HepG2 (cell line): ENCODE data around the gene HSDL1. TPM values are rescaled to one million over a fixed set of nuclear protein-coding genes. Genes with fewer than 3 reads are reported as not detected.

ENCODE experiments used
- AGO1 ChIP-seq: fragments of 200-400 bp; formaldehyde crosslinking; IDR thresholded peaks from 2 replicates; pipeline ENCODE4 v1.6.1; 2017; ENCODE audit warnings: mild to moderate bottlenecking, low read depth, low read length, moderate library complexity; ENCODE audit not compliant: poor library complexity, severe bottlenecking
- ATRX ChIP-seq: sonication (generic); formaldehyde crosslinking; IDR thresholded peaks from 2 replicates; pipeline ENCODE4 v1.4.0; 2020; ENCODE audit warnings: missing genetic modification reagents, borderline replicate concordance
- KAT2B ChIP-seq: fragments of 150-350 bp; IDR thresholded peaks from 2 replicates; pipeline ENCODE4 v1.6.1; 2014; ENCODE audit warnings: low read depth, low read length, borderline replicate concordance
- KAT8 ChIP-seq: IDR thresholded peaks from 2 replicates; pipeline ENCODE4 v1.6.1; 2016; ENCODE audit warnings: missing genetic modification reagents, missing compliant biosample characterization
- KLF13 ChIP-seq: sonication (generic); formaldehyde crosslinking; IDR thresholded peaks from 2 replicates; pipeline ENCODE4 v1.4.0; 2020; ENCODE audit warnings: mild to moderate bottlenecking, missing genetic modification reagents
- MIXL1 ChIP-seq: IDR thresholded peaks from 2 replicates; pipeline ENCODE4 v1.6.1; 2016
- MZF1 ChIP-seq: sonication (generic); formaldehyde crosslinking; IDR thresholded peaks from 2 replicates; pipeline ENCODE4 v1.8.1; 2023; ENCODE audit warnings: mild to moderate bottlenecking, missing genetic modification reagents, borderline replicate concordance
- PCBP2 ChIP-seq: fragments of 200-400 bp; formaldehyde crosslinking; optimal IDR thresholded peaks from 2 replicates; pipeline ENCODE3; 2018; ENCODE audit warnings: low read length, low read depth; ENCODE audit not compliant: poor library complexity, severe bottlenecking
- RBM39 ChIP-seq: fragments of 200-400 bp; formaldehyde crosslinking; IDR thresholded peaks from one replicate; pipeline ENCODE4 v1.6.1; 2018; ENCODE audit warnings: antibody characterized with exemption, mild to moderate bottlenecking, low read depth, low read length; ENCODE audit not compliant: poor library complexity, severe bottlenecking
- RELA ChIP-seq: sonication (generic); formaldehyde crosslinking; IDR thresholded peaks from 2 replicates; pipeline ENCODE4 v1.4.0; 2020; ENCODE audit warnings: missing genetic modification reagents
- REXO4 ChIP-seq: sonication (generic); formaldehyde crosslinking; IDR thresholded peaks from 2 replicates; pipeline ENCODE4 v1.8.0; 2022; ENCODE audit warnings: missing genetic modification reagents, mild to moderate bottlenecking, borderline replicate concordance
- SALL1 ChIP-seq: sonication (generic); formaldehyde crosslinking; IDR thresholded peaks from 2 replicates; pipeline ENCODE4 v1.8.0; 2022; ENCODE audit warnings: mild to moderate bottlenecking, missing genetic modification reagents
- SATB2 ChIP-seq: sonication (generic); formaldehyde crosslinking; IDR thresholded peaks from 2 replicates; pipeline ENCODE4 v1.5.0; 2020; ENCODE audit warnings: missing genetic modification reagents
- TBX2 ChIP-seq: sonication (generic); formaldehyde crosslinking; IDR thresholded peaks from 2 replicates; pipeline ENCODE4 v1.5.0; 2020; ENCODE audit warnings: missing genetic modification reagents, mild to moderate bottlenecking, borderline replicate concordance
- TOPORS ChIP-seq: sonication (generic); formaldehyde crosslinking; IDR thresholded peaks from 2 replicates; pipeline ENCODE4 v1.8.0; 2023; ENCODE audit warnings: mild to moderate bottlenecking, missing genetic modification reagents
- ZC3H13 ChIP-seq: sonication (generic); formaldehyde crosslinking; IDR thresholded peaks from 2 replicates; pipeline ENCODE4 v1.8.1; 2023; ENCODE audit warnings: mild to moderate bottlenecking, missing genetic modification reagents, moderate library complexity
- ZNF292 ChIP-seq: sonication (generic); formaldehyde crosslinking; IDR thresholded peaks from 2 replicates; pipeline ENCODE4 v1.8.1; 2022; ENCODE audit warnings: mild to moderate bottlenecking, low read depth, missing genetic modification reagents, borderline replicate concordance
- ZNF354B ChIP-seq: sonication (generic); formaldehyde crosslinking; IDR thresholded peaks from 2 replicates; pipeline ENCODE4 v1.8.0; 2022; ENCODE audit warnings: mild to moderate bottlenecking, missing genetic modification reagents
- ZNF543 ChIP-seq: sonication (generic); formaldehyde crosslinking; IDR thresholded peaks from 2 replicates; pipeline ENCODE4 v1.4.0; 2020; ENCODE audit warnings: mild to moderate bottlenecking, missing genetic modification reagents
- ZNF619 ChIP-seq: sonication (generic); formaldehyde crosslinking; IDR thresholded peaks from 2 replicates; pipeline ENCODE4 v1.4.0; 2020; ENCODE audit warnings: mild to moderate bottlenecking, missing genetic modification reagents
- ZNF652 ChIP-seq: IDR thresholded peaks from 2 replicates; pipeline ENCODE4 v1.6.1; 2016; ENCODE audit warnings: low read depth, borderline replicate concordance
- polyA plus RNA-seq, 8 experiments: library from polyadenylated mRNA; depleted of rRNA in 3 of 8; stranded (reverse) in 7 of 8; unstranded in 1 of 8; fragments of >200 nt; fragmentation: Illumina TruSeq in 4 of 8; extraction: Trizol in 4 of 8; gene quantifications; 2 replicates each; pipeline versions ENCODE4 v1.2.1 to v1.2.3, GENCODE V29; 2011 to 2016; ENCODE audit warnings: low read depth in 4 of 8, missing spikeins in 1 of 8, mixed read lengths in 1 of 8; ENCODE audit not compliant: insufficient read depth in 1 of 8
- total RNA-seq, 5 experiments: library from RNA; depleted of rRNA; stranded (reverse); fragments of >200 nt; fragmentation: Illumina TruSeq; extraction: Trizol; gene quantifications; 2 replicates each; pipeline ENCODE4 v1.2.3, GENCODE V29; 2016; ENCODE audit warnings: low read depth in 1 of 5
- TF ChIP-seq, protein P1 (sequence below): fragments of 450-650 bp; IDR thresholded peaks from 2 replicates; pipeline ENCODE4 v1.6.1; 2016
- TF ChIP-seq, protein P2 (sequence below): sonication (generic); formaldehyde crosslinking; IDR thresholded peaks from 2 replicates; pipeline ENCODE4 v1.8.0; 2023; ENCODE audit warnings: mild to moderate bottlenecking, missing genetic modification reagents
- TF ChIP-seq, protein P3 (sequence below): sonication (generic); formaldehyde crosslinking; IDR thresholded peaks from 2 replicates; pipeline ENCODE4 v1.8.0; 2022; ENCODE audit warnings: mild to moderate bottlenecking, missing genetic modification reagents, borderline replicate concordance
- TF ChIP-seq, protein P4 (sequence below): sonication (generic); formaldehyde crosslinking; IDR thresholded peaks from 2 replicates; pipeline ENCODE4 v1.4.0; 2020; ENCODE audit warnings: missing genetic modification reagents

The HSDL1 gene
- total and polyA plus RNA-seq, 2 of the 13 experiments (the other 11 are each of a cell fraction or from before 2014, with no cell fraction given), result 49.2 to 49.7 TPM

DNA sequence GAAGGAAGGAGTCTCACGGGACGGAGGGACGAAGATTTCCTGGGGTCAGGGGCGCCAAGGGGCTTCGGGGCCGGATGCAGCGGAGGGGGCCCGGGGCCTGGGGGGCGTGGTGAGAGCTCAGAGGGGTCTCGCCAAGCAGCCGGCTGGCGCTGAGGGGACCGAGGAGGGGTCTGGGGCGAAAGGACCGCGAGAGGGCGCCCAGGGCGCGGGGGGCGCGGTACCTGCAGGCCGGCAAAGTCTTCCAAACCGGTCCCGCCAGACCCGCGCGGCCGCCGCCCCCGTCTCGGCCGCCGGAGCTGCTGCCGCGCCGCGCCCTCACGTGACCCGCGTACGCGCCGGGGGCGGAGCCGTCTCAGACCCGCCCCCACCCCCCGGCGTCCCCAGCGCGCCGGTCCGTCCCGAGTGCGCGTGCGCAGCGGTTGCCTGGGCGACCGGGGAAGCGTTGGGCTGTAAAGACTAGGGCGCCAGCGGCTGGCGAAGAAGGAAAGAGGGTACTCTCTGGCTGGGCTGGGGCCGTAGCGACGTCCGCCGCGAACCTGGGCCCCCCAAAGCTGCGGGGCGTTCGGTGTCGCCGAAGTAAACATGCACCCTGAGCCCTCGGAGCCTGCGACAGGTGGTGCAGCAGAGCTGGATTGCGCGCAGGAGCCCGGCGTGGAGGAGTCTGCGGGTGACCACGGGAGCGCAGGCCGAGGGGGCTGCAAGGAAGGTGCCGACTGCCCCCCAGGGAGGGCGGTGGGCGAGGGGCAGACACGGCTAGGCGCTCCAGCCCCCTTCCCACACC, at the start of gene HSDL1, which contains the start of gene DNAAF1 (continued):
- TF ChIP-seq, protein P1, sequence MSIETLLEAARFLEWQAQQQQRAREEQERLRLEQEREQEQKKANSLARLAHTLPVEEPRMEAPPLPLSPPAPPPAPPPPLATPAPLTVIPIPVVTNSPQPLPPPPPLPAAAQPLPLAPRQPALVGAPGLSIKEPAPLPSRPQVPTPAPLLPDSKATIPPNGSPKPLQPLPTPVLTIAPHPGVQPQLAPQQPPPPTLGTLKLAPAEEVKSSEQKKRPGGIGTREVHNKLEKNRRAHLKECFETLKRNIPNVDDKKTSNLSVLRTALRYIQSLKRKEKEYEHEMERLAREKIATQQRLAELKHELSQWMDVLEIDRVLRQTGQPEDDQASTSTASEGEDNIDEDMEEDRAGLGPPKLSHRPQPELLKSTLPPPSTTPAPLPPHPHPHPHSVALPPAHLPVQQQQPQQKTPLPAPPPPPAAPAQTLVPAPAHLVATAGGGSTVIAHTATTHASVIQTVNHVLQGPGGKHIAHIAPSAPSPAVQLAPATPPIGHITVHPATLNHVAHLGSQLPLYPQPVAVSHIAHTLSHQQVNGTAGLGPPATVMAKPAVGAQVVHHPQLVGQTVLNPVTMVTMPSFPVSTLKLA, result peak; percentile 40; the same call in 1 of the 2 replicates
- TF ChIP-seq ZC3H13 (CRISPR knock-in tag) (no peak), REXO4 (CRISPR knock-in tag) (no peak), ZNF652 (CRISPR knock-in tag) (no peak), TBX2 (CRISPR knock-in tag) (no peak), KLF13 (no peak), SALL1 (CRISPR knock-in tag) (peak; percentile 69; the same call in 1 of the 2 replicates), KAT2B (no peak), MZF1 (CRISPR knock-in tag) (no peak), TOPORS (0 out of 2 replicates have a peak, but pooled peaks have one; percentile 53), ZNF543 (CRISPR knock-in tag) (0 out of 2 replicates have a peak, but pooled peaks have one; percentile 41), ZNF354B (CRISPR knock-in tag) (no peak), ATRX (CRISPR knock-in tag) (no peak), RBM39 (no peak), ZNF619 (no peak), KAT8 (CRISPR knock-in tag) (no peak), AGO1 (no peak), ZNF292 (no peak; the same call in 1 of the 2 replicates), MIXL1 (CRISPR knock-in tag) (no peak), SATB2 (0 out of 2 replicates have a peak, but pooled peaks have one; percentile 36), PCBP2 (no peak), RELA (CRISPR knock-in tag) (no peak)
- TF ChIP-seq, protein P2, sequence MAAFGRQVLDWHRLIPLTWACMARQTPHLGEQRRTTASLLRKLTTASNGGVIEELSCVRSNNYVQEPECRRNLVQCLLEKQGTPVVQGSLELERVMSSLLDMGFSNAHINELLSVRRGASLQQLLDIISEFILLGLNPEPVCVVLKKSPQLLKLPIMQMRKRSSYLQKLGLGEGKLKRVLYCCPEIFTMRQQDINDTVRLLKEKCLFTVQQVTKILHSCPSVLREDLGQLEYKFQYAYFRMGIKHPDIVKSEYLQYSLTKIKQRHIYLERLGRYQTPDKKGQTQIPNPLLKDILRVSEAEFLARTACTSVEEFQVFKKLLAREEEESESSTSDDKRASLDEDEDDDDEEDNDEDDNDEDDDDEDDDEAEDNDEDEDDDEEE, result no peak
- TF ChIP-seq, protein P3, sequence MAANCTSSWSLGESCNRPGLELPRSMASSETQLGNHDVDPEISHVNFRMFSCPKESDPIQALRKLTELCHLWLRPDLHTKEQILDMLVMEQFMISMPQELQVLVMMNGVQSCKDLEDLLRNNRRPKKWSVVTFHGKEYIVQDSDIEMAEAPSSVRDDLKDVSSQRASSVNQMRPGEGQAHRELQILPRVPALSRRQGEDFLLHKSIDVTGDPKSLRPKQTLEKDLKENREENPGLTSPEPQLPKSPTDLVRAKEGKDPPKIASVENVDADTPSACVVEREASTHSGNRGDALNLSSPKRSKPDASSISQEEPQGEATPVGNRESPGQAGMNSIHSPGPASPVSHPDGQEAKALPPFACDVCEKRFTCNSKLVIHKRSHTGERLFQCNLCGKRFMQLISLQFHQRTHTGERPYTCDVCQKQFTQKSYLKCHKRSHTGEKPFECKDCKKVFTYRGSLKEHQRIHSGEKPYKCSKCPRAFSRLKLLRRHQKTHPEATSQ (CRISPR knock-in tag), result no peak
- TF ChIP-seq, protein P4, sequence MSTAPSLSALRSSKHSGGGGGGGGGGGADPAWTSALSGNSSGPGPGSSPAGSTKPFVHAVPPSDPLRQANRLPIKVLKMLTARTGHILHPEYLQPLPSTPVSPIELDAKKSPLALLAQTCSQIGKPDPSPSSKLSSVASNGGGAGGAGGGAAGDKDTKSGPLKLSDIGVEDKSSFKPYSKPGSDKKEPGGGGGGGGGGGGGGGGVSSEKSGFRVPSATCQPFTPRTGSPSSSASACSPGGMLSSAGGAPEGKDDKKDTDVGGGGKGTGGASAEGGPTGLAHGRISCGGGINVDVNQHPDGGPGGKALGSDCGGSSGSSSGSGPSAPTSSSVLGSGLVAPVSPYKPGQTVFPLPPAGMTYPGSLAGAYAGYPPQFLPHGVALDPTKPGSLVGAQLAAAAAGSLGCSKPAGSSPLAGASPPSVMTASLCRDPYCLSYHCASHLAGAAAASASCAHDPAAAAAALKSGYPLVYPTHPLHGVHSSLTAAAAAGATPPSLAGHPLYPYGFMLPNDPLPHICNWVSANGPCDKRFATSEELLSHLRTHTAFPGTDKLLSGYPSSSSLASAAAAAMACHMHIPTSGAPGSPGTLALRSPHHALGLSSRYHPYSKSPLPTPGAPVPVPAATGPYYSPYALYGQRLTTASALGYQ (CRISPR knock-in tag), result 0 out of 2 replicates have a peak, but pooled peaks have one; percentile 38
